B cell (primary cell): ENCODE data around the gene DMC1.

Experiments
- CTCF ChIP-seq: fragments of 200-600 bp; IDR thresholded peaks from one replicate; pipeline ENCODE4 v1.8.0; 2022; ENCODE audit warnings: antibody characterized with exemption, mild to moderate bottlenecking
- EZH2 ChIP-seq: IDR thresholded peaks from 2 replicates; pipeline ENCODE4 v1.6.1; 2012; ENCODE audit warnings: borderline replicate concordance, low read depth, mild to moderate bottlenecking, moderate library complexity, low read length; ENCODE audit not compliant: insufficient read depth, poor library complexity, severe bottlenecking

GRCh38 chr22:38618682-38619081 lies 48.7 kb upstream of the DMC1 start:
- no peak for TF ChIP-seq CTCF
- TF ChIP-seq EZH2, result no peak
